Thoracic aorta (tissue), 2 donors: ENCODE results near the gene GNAL. TPM values are rescaled to one million over a fixed set of nuclear protein-coding genes. Genes with fewer than 3 reads are reported as not detected.

Experiments used
- ATAC-seq: fragments of 150-250 bp; one replicate; pipeline ENCODE4 v1.8.0; 2017; ENCODE audit warnings: low read depth; ENCODE audit not compliant: insufficient number of reproducible peaks, low FRiP score
- DNase-seq: peaks from one replicate; pipeline ENCODE4 v3.0.0-alpha.2; 2020; ENCODE audit warnings: low spot score
- H3K27ac ChIP-seq, 2 donors: fragments of 200-600 bp; sonication (generic); 1 replicate in 1 of 2; 2 replicates in 1 of 2; pipeline ENCODE4 v1.5.1; 2016; ENCODE audit warnings: mild to moderate bottlenecking in 2 of 2, moderate library complexity in 2 of 2
- H3K27me3 ChIP-seq: fragments of 200-600 bp; sonication (generic); replicated peaks from 2 replicates; pipeline ENCODE4 v1.6.0; 2016; ENCODE audit warnings: mild to moderate bottlenecking; ENCODE audit not compliant: insufficient read depth
- H3K36me3 ChIP-seq: fragments of 200-600 bp; sonication (generic); one replicate; pipeline ENCODE4 v1.5.1; 2016
- H3K4me1 ChIP-seq, 2 donors: fragments of 200-600 bp; sonication (generic); 1 replicate in 1 of 2; 2 replicates in 1 of 2; pipeline versions ENCODE4 v1.5.1 to v1.6.0; 2016; ENCODE audit warnings: low read depth in 2 of 2, mild to moderate bottlenecking in 1 of 2; ENCODE audit not compliant: control insufficient read depth in 1 of 2
- H3K4me3 ChIP-seq: fragments of 200-600 bp; sonication (generic); 2 replicates; pipeline ENCODE4 v1.5.1; 2016; ENCODE audit warnings: mild to moderate bottlenecking
- H3K9me3 ChIP-seq: fragments of 200-600 bp; sonication (generic); 2 replicates; pipeline ENCODE4 v1.5.1; 2016
- CTCF ChIP-seq: fragments of 200-600 bp; sonication (generic); IDR thresholded peaks from one replicate; pipeline ENCODE4 v1.5.1; 2019; ENCODE audit warnings: antibody characterized with exemption
- total RNA-seq, 2 donors: library from RNA; depleted of rRNA; stranded (reverse); fragments of >200 nt; gene quantifications; one replicate each; pipeline versions ENCODE4 v1.1.0 to v1.2.3, GENCODE V29; 2016

The GNAL gene
- total RNA-seq, 2 donors from 2014 or later: 4.2 to 20.4 TPM

- no peak for TF ChIP-seq CTCF
- H3K36me3 ChIP-seq: peaks cover 31% of the 10 kb centered on the region
Measured at GRCh38 chr18:11883153-11883552, 194.1 kb downstream of the GNAL start.

GRCh38 chr18:11884396-11885030 lies 195.4 kb downstream of the GNAL start:
- DNase-seq (no peak), ATAC-seq (no peak)
- TF ChIP-seq CTCF: no peak

More at GRCh38 chr18:11883153-11883552, 194.1 kb downstream of the GNAL start:
- DNase-seq: no peak
- H3K9me3 ChIP-seq: no peaks in the 10 kb centered on the region
- no peak overlapping the region for H3K4me3 ChIP-seq
- no peaks in the 10 kb centered on the region for H3K4me1 ChIP-seq
- no peaks in the 10 kb centered on the region for H3K27me3 ChIP-seq
- H3K27ac ChIP-seq: no peak overlapping the region
- ATAC-seq: no peak

GRCh38 chr18:11885278-11885947 lies 196.3 kb downstream of the GNAL start:
- TF ChIP-seq CTCF: no peak
- peaks cover 43% of the 10 kb centered on the region for H3K36me3 ChIP-seq
- H3K9me3 ChIP-seq: no peaks in the 10 kb centered on the region
- no peak overlapping the region for H3K4me3 ChIP-seq
- no peaks in the 10 kb centered on the region for H3K27me3 ChIP-seq
- ATAC-seq: no peak
- H3K27ac ChIP-seq: no peak overlapping the region
- no peaks in the 10 kb centered on the region for H3K4me1 ChIP-seq
- DNase-seq: no peak

More at GRCh38 chr18:11884396-11885030, 195.4 kb downstream of the GNAL start:
- H3K9me3 ChIP-seq: no peaks in the 10 kb centered on the region
- H3K27ac ChIP-seq: no peak overlapping the region
- no peak overlapping the region for H3K4me3 ChIP-seq
- H3K4me1 ChIP-seq: no peaks in the 10 kb centered on the region
- H3K36me3 ChIP-seq: peaks cover 40% of the 10 kb centered on the region
- H3K27me3 ChIP-seq: no peaks in the 10 kb centered on the region

GRCh38 chr18:11886577-11887110 lies 197.6 kb downstream of the GNAL start:
- no peaks in the 10 kb centered on the region for H3K9me3 ChIP-seq
- peaks cover 34% of the 10 kb centered on the region for H3K36me3 ChIP-seq
- DNase-seq (no peak), ATAC-seq (no peak)
- H3K4me3 ChIP-seq: no peak overlapping the region
- H3K27ac ChIP-seq: no peak overlapping the region
- no peaks in the 10 kb centered on the region for H3K4me1 ChIP-seq
- no peak for TF ChIP-seq CTCF
- no peaks in the 10 kb centered on the region for H3K27me3 ChIP-seq

GRCh38 chr18:11887328-11888128 lies 198.5 kb downstream of the GNAL start:
- no peaks in the 10 kb centered on the region for H3K27me3 ChIP-seq
- peaks cover 34% of the 10 kb centered on the region for H3K36me3 ChIP-seq
- no peak overlapping the region for H3K4me3 ChIP-seq
- DNase-seq (no peak), ATAC-seq (no peak)
- H3K9me3 ChIP-seq: no peaks in the 10 kb centered on the region
- no peak overlapping the region for H3K27ac ChIP-seq
- no peak for TF ChIP-seq CTCF
- H3K4me1 ChIP-seq: no peaks in the 10 kb centered on the region
